K562 (cell line): ENCODE results near the gene FAM174C. TPM values are rescaled to one million over a fixed set of nuclear protein-coding genes. Genes with fewer than 3 reads are reported as not detected.

Experiments used
- ARID4B ChIP-seq: sonication (generic); formaldehyde crosslinking; IDR thresholded peaks from 2 replicates; pipeline ENCODE4 v1.8.0; 2022; ENCODE audit warnings: mild to moderate bottlenecking, missing genetic modification reagents
- SMAD2 ChIP-seq: fragments of 150-350 bp; IDR thresholded peaks from 2 replicates; pipeline ENCODE4 v1.6.1; 2014; ENCODE audit warnings: low read depth, mild to moderate bottlenecking, low read length
- USF2 ChIP-seq: sonication (generic); formaldehyde crosslinking; IDR thresholded peaks from 2 replicates; pipeline ENCODE4 v1.5.0; 2020; ENCODE audit warnings: missing genetic modification reagents
- YY1 ChIP-seq, 3 experiments: IDR thresholded peaks; 2 replicates each; pipeline ENCODE4 v1.6.1; 2011; ENCODE audit warnings: low read length in 2 of 3, mild to moderate bottlenecking in 2 of 3, moderate library complexity in 2 of 3, borderline replicate concordance in 1 of 3, control low read depth in 1 of 3, low read depth in 1 of 3; ENCODE audit not compliant: insufficient read depth in 3 of 3, insufficient replicate concordance in 2 of 3, control insufficient read depth in 1 of 3, insufficient read length in 1 of 3; ENCODE audit errors: extremely low read depth in 1 of 3
- ZBTB40 ChIP-seq, 2 experiments: fragments of 450-650 bp in 1 of 2; sonication (generic) in 1 of 2; formaldehyde crosslinking in 1 of 2; IDR thresholded peaks; 2 replicates each; pipeline versions ENCODE4 v1.7.1 to v1.9.0; 2016 to 2022; ENCODE audit warnings: inconsistent platforms in 1 of 2, mild to moderate bottlenecking in 1 of 2, missing genetic modification reagents in 1 of 2
- ZNF280B ChIP-seq: fragments of 250-450 bp; sonication (Bioruptor Pico); IDR thresholded peaks from 2 replicates; pipeline ENCODE4 v1.5.1; 2021; ENCODE audit warnings: mild to moderate bottlenecking
- ZNF764 ChIP-seq: fragments of 250-450 bp; sonication (Bioruptor Pico); IDR thresholded peaks from 2 replicates; pipeline ENCODE4 v1.4.0; 2020; ENCODE audit warnings: low read depth, mild to moderate bottlenecking, moderate library complexity
- polyA plus RNA-seq, 8 experiments: library from polyadenylated mRNA; depleted of rRNA in 4 of 8; stranded (reverse) in 5 of 8; unstranded in 3 of 8; fragments of >200 nt; fragmentation: Nextera tagmentation in 2 of 8; fragmentation: Illumina TruSeq in 1 of 8; extraction: Ambion mirVana in 2 of 8; extraction: Trizol in 1 of 8; gene quantifications; 2 replicates each; pipeline versions ENCODE4 v1.2.1 to v1.2.3, GENCODE V29; 2011 to 2014; ENCODE audit warnings: inconsistent platforms in 1 of 8, missing spikeins in 1 of 8
- total RNA-seq, 7 experiments: library from RNA; depleted of rRNA in 6 of 7; stranded (reverse); fragments of >200 nt in 6 of 7; fragmentation: Illumina TruSeq in 2 of 7; extraction: Trizol in 2 of 7; gene quantifications; 2 replicates each; pipeline versions ENCODE4 v1.2.1 to v1.2.3, GENCODE V29; 2011 to 2021; ENCODE audit warnings: low replicate concordance in 1 of 7

Gene FAM174C
- total and polyA plus RNA-seq, 9 of the 15 experiments (the other 6 are each of a cell fraction or from before 2014, with no cell fraction given) = 0.66 to 89.6 (median 20.3) TPM

- TF ChIP-seq ZBTB40 (IDR thresholded peaks at IDR 0.05) (0 out of 2 replicates have a peak, but pooled peaks have one; percentile 26), ZBTB40 (CRISPR knock-in tag; IDR thresholded peaks at IDR 0.05) (no peak), ZNF764 (CRISPR knock-in tag) (no peak), SMAD2 (no peak), YY1 (IDR thresholded peaks at IDR 0.05; ENCODE audit: borderline replicate concordance in 1 of 3, control insufficient read depth in 1 of 3, extremely low read depth in 1 of 3, insufficient read depth in 3 of 3, insufficient read length in 1 of 3, insufficient replicate concordance in 2 of 3, low read depth in 1 of 3, low read length in 2 of 3) (peak in 1 of 3 experiments; percentile 22), USF2 (CRISPR knock-in tag) (no peak), ARID4B (peak; percentile 29; the same call in 1 of the 2 replicates), ZNF280B (CRISPR knock-in tag) (no peak)
Observed at GRCh38 chr19:1237027-1237659, 38.2 kb upstream of the FAM174C start (continued).
